Suprapubic skin (tissue), 4 donors: Measurements from ENCODE around the gene MTIF3. TPM values are rescaled to one million over a fixed set of nuclear protein-coding genes. Genes with fewer than 3 reads are reported as not detected.

ENCODE experiments used
- DNase-seq, 2 donors: peaks; one replicate each; pipeline ENCODE4 v3.0.0-alpha.2; 2019; ENCODE audit warnings: low spot score in 2 of 2
- H3K27ac ChIP-seq: fragments of 200-600 bp; sonication (generic); one replicate; pipeline ENCODE4 v1.5.1; 2019
- H3K27me3 ChIP-seq: fragments of 200-600 bp; sonication (generic); one replicate; pipeline ENCODE4 v1.5.1; 2019
- H3K36me3 ChIP-seq: fragments of 200-600 bp; sonication (generic); one replicate; pipeline ENCODE4 v1.5.1; 2019
- H3K4me1 ChIP-seq: fragments of 200-600 bp; sonication (generic); one replicate; pipeline ENCODE4 v1.5.1; 2019
- H3K4me3 ChIP-seq: fragments of 200-600 bp; sonication (generic); one replicate; pipeline ENCODE4 v1.5.1; 2019; ENCODE audit warnings: mild to moderate bottlenecking
- H3K9me3 ChIP-seq: fragments of 200-600 bp; sonication (generic); one replicate; pipeline ENCODE4 v1.5.1; 2019
- EP300 ChIP-seq: sonication (generic); formaldehyde crosslinking; IDR thresholded peaks from one replicate; pipeline ENCODE4 v1.6.1; 2017; ENCODE audit warnings: antibody characterized with exemption
- POLR2A ChIP-seq, 2 donors: fragments of 450-650 bp; IDR thresholded peaks; one replicate each; pipeline ENCODE4 v1.6.1; 2017; ENCODE audit warnings: antibody characterized with exemption in 2 of 2, mild to moderate bottlenecking in 2 of 2, moderate library complexity in 2 of 2
- POLR2AphosphoS5 ChIP-seq, 3 donors: sonication (generic); formaldehyde crosslinking; IDR thresholded peaks; one replicate each; pipeline ENCODE4 v1.6.1; 2017; ENCODE audit warnings: antibody characterized with exemption in 3 of 3
- WGBS: methylation state at CpG from one replicate; pipeline ENCODE4 v1.1.5; 2018; 5-methylcytosine and 5-hydroxymethylcytosine counted together
- total RNA-seq, 4 donors: library from RNA; depleted of rRNA; stranded (reverse); fragments of >200 nt; gene quantifications; one replicate each; pipeline ENCODE4 v1.1.0, GENCODE V29; 2016
- TF ChIP-seq, protein P1 (sequence below), 2 donors: fragments of 200-600 bp in 1 of 2; fragments of 450-650 bp in 1 of 2; sonication (generic) in 1 of 2; IDR thresholded peaks; one replicate each; pipeline ENCODE4 v1.5.1; 2016 to 2019; ENCODE audit warnings: antibody characterized with exemption in 2 of 2, mild to moderate bottlenecking in 1 of 2, moderate library complexity in 1 of 2

MTIF3 gene
- total RNA-seq, 4 donors from 2014 or later: 42.1 to 66.9 (median 48.0) TPM

DNA sequence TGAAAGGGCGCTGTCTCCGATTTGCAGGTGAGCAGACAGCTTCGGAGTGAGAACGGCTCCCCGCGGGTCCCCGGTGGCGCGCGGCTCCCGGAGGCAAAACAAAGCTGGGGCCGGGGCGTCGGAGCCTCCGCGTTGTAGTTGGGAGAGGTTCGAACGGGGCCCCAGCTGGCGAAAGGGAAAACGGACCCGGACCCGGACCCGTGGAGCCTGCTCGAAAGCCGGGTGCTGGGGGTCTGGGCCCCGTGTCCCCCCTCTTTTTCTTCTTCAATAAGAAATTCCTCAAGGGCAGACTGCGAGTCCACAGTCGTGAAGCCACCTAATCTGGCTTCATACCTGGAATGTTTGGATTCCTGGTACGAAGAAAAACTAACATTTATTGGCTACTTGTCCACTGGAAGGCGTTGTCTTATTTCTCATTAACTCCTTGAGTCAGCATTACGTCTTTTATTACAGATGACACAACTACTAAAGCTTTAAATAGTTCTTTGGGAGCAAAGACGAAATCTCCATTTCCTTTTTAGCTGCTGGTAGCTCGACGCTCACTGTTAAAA, 632 bp upstream of the MTIF3 start:
- TF ChIP-seq, protein P1, sequence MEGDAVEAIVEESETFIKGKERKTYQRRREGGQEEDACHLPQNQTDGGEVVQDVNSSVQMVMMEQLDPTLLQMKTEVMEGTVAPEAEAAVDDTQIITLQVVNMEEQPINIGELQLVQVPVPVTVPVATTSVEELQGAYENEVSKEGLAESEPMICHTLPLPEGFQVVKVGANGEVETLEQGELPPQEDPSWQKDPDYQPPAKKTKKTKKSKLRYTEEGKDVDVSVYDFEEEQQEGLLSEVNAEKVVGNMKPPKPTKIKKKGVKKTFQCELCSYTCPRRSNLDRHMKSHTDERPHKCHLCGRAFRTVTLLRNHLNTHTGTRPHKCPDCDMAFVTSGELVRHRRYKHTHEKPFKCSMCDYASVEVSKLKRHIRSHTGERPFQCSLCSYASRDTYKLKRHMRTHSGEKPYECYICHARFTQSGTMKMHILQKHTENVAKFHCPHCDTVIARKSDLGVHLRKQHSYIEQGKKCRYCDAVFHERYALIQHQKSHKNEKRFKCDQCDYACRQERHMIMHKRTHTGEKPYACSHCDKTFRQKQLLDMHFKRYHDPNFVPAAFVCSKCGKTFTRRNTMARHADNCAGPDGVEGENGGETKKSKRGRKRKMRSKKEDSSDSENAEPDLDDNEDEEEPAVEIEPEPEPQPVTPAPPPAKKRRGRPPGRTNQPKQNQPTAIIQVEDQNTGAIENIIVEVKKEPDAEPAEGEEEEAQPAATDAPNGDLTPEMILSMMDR (IDR thresholded peaks at IDR 0.05): no peak
- TF ChIP-seq POLR2AphosphoS5 (IDR thresholded peaks at IDR 0.05) (no peak), EP300 (no peak), POLR2A (IDR thresholded peaks at IDR 0.05) (no peak)
- Histone ChIP-seq H3K4me3 (peak overlapping the region; percentile 95), H3K27me3 (no peaks in the 10 kb centered on the region), H3K4me1 (peaks cover 41% of the 10 kb centered on the region), H3K36me3 (no peaks in the 10 kb centered on the region), H3K9me3 (no peaks in the 10 kb centered on the region), H3K27ac (peak overlapping the region; percentile 99)
- DNase-seq: peak; percentile 80 to 85
- WGBS: under 1% methylated on average over 28 of the region's 34 CpGs

DNA sequence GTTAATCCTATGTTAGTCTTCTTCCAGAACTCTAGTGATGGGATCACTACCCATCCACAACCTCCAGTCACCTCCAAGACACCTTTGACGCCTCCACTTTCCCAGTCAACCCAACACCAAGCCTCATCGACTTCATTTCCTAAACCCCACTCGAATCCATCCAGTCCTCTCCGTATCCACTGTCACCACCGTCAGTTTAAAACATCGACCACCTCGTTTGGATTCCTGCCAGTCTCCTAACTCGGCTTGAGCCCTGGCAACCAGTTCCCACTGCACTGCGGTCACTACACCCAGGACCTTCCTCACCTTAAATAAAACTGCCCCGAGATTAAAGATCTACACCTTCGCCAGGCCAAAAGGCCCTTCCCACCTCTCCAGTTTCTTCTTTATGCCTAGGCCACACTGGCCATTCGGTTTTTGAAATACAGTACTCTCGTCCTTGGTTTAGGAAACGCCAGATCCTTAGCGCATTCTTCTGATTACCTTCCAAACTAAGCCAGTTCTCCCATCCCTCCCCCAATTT, 1.2 kb downstream of the MTIF3 start:
- no peak for DNase-seq
- Histone ChIP-seq H3K27ac (peak overlapping the region; percentile 99), H3K36me3 (no peaks in the 10 kb centered on the region), H3K9me3 (no peaks in the 10 kb centered on the region), H3K4me3 (peak overlapping the region; percentile 95), H3K4me1 (peaks cover 33% of the 10 kb centered on the region), H3K27me3 (no peaks in the 10 kb centered on the region)
- 57% methylated on average over 15 of the region's 15 CpGs for WGBS
- no peak for TF ChIP-seq POLR2A (IDR thresholded peaks at IDR 0.05)
- no peak for TF ChIP-seq POLR2AphosphoS5 (IDR thresholded peaks at IDR 0.05)
- no peak for TF ChIP-seq EP300
- TF ChIP-seq, protein P1 (IDR thresholded peaks at IDR 0.05): no peak

DNA sequence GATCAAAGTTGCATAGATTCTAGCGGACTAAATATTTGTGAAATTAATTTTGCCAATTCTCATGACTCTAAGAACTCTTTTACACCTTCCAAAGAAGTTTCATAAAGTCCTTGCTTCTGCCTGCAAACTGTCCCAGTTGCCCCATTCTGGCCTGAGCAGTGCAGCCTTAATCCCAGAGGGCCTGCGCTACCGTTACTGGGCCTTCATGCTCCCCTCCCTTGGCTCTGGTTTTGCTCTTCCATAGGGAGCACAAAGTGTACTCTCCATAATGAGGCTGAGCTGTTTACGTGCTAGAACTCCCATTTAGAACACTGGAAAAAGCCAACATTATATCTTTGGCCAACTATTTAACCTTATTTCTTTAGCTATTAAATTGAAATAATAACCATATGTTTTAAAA, 2.1 kb downstream of the MTIF3 start:
- no peak overlapping the region for H3K4me3 ChIP-seq
- no peak for DNase-seq
- H3K9me3 ChIP-seq: no peaks in the 10 kb centered on the region
- no peaks in the 10 kb centered on the region for H3K27me3 ChIP-seq
- WGBS: 89% methylated on average over 4 of the region's 4 CpGs
- H3K27ac ChIP-seq: peak overlapping the region; percentile 99
- H3K4me1 ChIP-seq: peaks cover 37% of the 10 kb centered on the region
- TF ChIP-seq, protein P1 (IDR thresholded peaks at IDR 0.05): no peak
- no peak for TF ChIP-seq POLR2AphosphoS5 (IDR thresholded peaks at IDR 0.05)
- TF ChIP-seq POLR2A (IDR thresholded peaks at IDR 0.05): no peak
- TF ChIP-seq EP300: no peak
- H3K36me3 ChIP-seq: no peaks in the 10 kb centered on the region

DNA sequence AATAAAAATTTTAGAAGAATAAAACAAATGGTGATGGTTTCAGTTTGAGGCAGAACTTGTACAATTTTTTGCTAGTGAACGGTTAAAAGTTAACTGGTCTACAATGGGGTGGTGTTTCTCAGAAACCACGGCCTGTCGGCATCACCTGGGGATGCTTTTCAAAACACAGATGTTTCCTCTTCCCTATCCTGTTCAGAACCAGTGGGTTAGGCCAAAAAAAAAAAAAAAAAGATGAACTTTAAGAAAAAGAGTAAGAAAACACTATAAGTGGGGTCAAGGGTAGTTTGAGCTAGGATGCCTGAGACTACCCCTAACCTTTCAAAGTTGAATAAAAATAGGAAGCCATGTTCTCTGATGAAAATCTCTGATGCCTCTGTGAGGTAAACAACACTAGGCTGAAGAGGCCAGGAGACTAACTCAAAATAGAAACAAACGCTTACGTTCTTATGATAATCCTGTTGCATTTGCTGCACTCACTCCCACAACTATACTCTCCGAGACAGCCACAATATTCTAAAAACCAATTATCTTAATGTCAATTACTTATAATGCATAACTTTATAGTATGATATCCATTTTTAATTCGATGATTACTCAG, 3.3 kb downstream of the MTIF3 start:
- no peak for DNase-seq
- H3K4me1 ChIP-seq: peaks cover 45% of the 10 kb centered on the region

DNA sequence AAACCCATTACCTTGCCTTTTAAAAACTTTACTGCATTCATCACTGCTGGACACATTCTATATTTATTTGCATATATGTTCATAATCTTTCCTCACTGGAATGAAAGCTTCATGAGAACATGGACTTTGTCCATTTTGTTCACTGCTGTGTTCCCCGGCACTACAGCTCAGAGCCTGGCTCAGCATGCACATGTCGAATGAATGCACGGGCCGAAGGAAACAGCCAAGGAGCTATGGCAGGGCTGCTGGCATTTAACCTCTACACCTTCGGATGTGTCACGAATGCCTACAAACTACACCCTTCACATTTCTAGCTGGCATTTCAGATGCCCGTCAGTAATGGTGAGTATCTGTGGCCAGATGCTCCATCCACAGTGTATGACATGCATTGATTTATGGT, 7.6 kb downstream of the MTIF3 start:
- Histone ChIP-seq H3K36me3 (peaks cover 22% of the 10 kb centered on the region), H3K27me3 (no peaks in the 10 kb centered on the region), H3K4me3 (no peak overlapping the region), H3K9me3 (no peaks in the 10 kb centered on the region), H3K4me1 (peaks cover 25% of the 10 kb centered on the region), H3K27ac (peak overlapping the region; percentile 53)
- DNase-seq: no peak
- TF ChIP-seq POLR2A (IDR thresholded peaks at IDR 0.05): no peak
- no peak for TF ChIP-seq EP300
- no peak for TF ChIP-seq POLR2AphosphoS5 (IDR thresholded peaks at IDR 0.05)
- TF ChIP-seq, protein P1 (IDR thresholded peaks at IDR 0.05): no peak
- WGBS: 90% methylated on average over 7 of the region's 7 CpGs

More for the DNA sequence above, 3.3 kb downstream of the MTIF3 start:
- Histone ChIP-seq H3K9me3 (no peaks in the 10 kb centered on the region), H3K27ac (no peak overlapping the region), H3K27me3 (no peaks in the 10 kb centered on the region), H3K4me3 (no peak overlapping the region), H3K36me3 (no peaks in the 10 kb centered on the region)
- TF ChIP-seq POLR2AphosphoS5 (IDR thresholded peaks at IDR 0.05): no peak
- TF ChIP-seq EP300: no peak
- TF ChIP-seq POLR2A (IDR thresholded peaks at IDR 0.05): no peak
- TF ChIP-seq, protein P1 (IDR thresholded peaks at IDR 0.05): no peak
- 65% methylated on average over 7 of the region's 7 CpGs for WGBS
